PC-9 (cell line): ENCODE data around the gene TMEM183A.

Source experiments
- CTCF ChIP-seq: fragments of 200-600 bp; sonication (generic); conservative IDR thresholded peaks from 2 replicates; pipeline ENCODE4 v1.6.1; 2017; ENCODE audit warnings: mixed run types, antibody characterized with exemption, mild to moderate bottlenecking, moderate library complexity
- EZH2 ChIP-seq: fragments of 200-600 bp; sonication (generic); IDR thresholded peaks from 2 replicates; pipeline ENCODE4 v1.8.0; 2017; ENCODE audit warnings: antibody characterized with exemption, low read depth

DNA sequence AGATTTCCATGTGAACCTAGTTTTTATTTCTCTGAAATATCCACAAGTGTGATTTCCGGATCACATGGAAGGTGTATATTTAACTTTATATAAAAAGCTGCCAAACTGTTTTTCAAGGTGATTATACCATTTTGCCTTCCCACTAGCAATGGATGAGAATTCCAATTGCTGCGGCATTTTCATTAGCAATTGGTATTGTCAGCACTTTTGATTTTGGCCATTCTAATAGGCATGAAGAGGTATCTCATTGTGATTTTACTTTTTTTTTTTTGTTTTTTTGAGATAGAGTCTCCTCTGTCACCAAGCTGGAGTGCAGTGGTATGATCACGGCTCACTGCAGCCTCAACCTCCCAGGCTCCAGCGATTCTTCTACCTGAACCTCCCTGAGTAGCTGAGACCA is 35.1 kb upstream of the TMEM183A start:
- no peak for TF ChIP-seq CTCF
- no peak for TF ChIP-seq EZH2
